ENCODE measurements around the gene SETSIP.

SETSIP gene

DNA sequence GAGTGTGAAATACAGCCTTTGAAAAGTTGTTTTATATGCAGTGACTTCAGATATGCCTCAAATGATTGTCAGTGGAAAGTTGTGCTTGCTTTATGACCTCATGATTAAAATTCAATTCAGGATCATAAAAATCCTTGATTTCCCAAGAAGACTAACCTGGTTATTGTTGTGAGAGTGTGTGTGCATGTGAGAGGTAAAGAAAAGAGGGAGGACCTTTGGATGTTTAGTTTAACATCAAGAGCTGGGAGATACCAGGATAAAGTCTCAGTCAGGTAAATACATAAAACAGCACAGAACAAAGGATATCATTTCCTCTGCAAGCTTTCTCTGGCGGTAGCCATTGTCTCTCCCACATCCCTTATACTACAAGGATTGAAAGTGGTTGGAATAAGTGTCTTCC lies 19.4 kb upstream of the SETSIP start:
- H3K36me3 ChIP-seq (ENCODE audit: insufficient read depth, low read length) = no peaks in the 10 kb centered on the region
- H3K4me3 ChIP-seq = no peak overlapping the region
- no peak overlapping the region for H3K9ac ChIP-seq (ENCODE audit: insufficient read length)
- H3K27ac ChIP-seq = no peak overlapping the region
- DNase-seq (ENCODE audit: low read depth, low spot score) = no peak
- H3K9me3 ChIP-seq (ENCODE audit: low read depth, low read length) = no peaks in the 10 kb centered on the region
- TF ChIP-seq POLR2AphosphoS5 (IDR thresholded peaks at IDR 0.05; ENCODE audit: borderline replicate concordance, low read depth, low read length) (no peak), FOXP2 (optimal IDR thresholded peaks at IDR 0.05; ENCODE audit: control extremely low read depth, extremely low read length, insufficient read depth) (no peak), EZH2 (IDR thresholded peaks at IDR 0.05) (no peak)

DNA sequence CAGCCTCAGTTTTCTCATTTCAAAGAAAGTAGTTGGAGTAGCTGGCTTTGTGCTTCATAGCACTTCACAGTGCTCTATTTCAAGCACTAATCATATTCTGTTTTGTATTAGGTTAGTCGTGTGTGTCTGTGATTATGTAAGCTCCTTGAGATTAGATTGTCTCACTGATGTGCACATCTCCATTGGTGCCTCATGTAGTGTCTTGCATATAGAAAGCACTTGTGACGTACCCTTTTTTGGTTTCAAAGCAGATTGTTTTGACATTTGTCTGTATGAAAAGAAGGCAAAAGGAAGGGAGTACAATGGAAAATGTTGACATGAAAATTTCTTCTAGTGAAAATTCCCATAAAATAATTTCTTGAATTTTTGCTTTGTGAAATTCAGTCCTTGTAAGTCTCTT lies 18.9 kb upstream of the SETSIP start:
- no peak for DNase-seq (ENCODE audit: low read depth, low spot score)
- TF ChIP-seq EZH2 (IDR thresholded peaks at IDR 0.05) (no peak), FOXP2 (optimal IDR thresholded peaks at IDR 0.05; ENCODE audit: control extremely low read depth, extremely low read length, insufficient read depth) (no peak), POLR2AphosphoS5 (IDR thresholded peaks at IDR 0.05; ENCODE audit: borderline replicate concordance, low read depth, low read length) (no peak)

DNA sequence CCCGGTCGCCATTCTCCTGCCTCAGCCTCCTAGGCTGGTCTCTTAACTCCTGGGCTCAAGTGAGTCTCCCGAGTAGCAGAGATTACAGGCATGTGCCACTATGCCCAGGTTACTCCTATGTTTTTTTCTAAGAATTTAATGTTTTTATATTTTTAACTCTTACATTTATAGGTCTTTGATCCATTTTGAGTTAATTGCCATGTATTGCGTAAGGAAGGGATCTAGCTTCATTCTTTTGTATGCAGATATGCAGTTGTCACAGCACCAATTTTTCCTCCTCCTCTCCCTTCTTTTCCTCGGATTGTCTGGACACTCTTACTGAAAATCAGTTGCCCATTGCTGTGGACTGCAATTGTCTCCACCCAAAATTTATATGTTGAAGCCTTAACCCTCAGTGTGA lies 16.4 kb upstream of the SETSIP start:
- Histone ChIP-seq H3K9ac (ENCODE audit: insufficient read length) (no peak overlapping the region), H3K27ac (no peak overlapping the region), H3K4me3 (no peak overlapping the region), H3K9me3 (ENCODE audit: low read depth, low read length) (no peaks in the 10 kb centered on the region), H3K36me3 (ENCODE audit: insufficient read depth, low read length) (no peaks in the 10 kb centered on the region)
- no peak for DNase-seq (ENCODE audit: low read depth, low spot score)
- TF ChIP-seq FOXP2 (optimal IDR thresholded peaks at IDR 0.05; ENCODE audit: control extremely low read depth, extremely low read length, insufficient read depth) = no peak
- no peak for TF ChIP-seq EZH2 (IDR thresholded peaks at IDR 0.05)
- TF ChIP-seq POLR2AphosphoS5 (IDR thresholded peaks at IDR 0.05; ENCODE audit: borderline replicate concordance, low read depth, low read length) = no peak

More for the DNA sequence above, 18.9 kb upstream of the SETSIP start:
- Histone ChIP-seq H3K36me3 (ENCODE audit: insufficient read depth, low read length) (no peaks in the 10 kb centered on the region), H3K27ac (no peak overlapping the region), H3K9ac (ENCODE audit: insufficient read length) (no peak overlapping the region), H3K9me3 (ENCODE audit: low read depth, low read length) (no peaks in the 10 kb centered on the region), H3K4me3 (no peak overlapping the region)

DNA sequence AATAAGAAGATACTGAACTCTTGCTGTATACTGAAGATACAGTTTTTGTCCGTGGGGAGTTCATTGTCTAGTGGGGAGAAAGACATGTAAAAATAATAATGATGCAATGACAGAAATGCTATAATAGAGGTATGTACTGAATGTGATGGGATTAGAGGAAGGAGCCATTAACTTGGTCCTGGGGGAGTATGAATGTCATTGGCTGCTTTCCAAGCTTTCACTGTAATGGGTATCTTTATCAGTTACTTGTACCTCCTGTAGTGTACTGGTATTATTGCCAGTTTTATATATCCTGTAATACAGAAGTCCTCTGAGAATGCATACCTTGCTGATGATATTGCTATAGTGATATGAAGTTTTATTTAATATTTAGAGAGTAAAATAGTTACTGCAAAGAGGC lies 12.3 kb upstream of the SETSIP start:
- no peaks in the 10 kb centered on the region for H3K9me3 ChIP-seq (ENCODE audit: low read depth, low read length)
- H3K27ac ChIP-seq = peak overlapping the region; percentile 58; the same call in 1 of the 2 replicates
- peak overlapping the region; percentile 31; the same call in 1 of the 2 replicates for H3K4me3 ChIP-seq
- TF ChIP-seq POLR2AphosphoS5 (IDR thresholded peaks at IDR 0.05; ENCODE audit: borderline replicate concordance, low read depth, low read length) = no peak; the same call in 1 of the 2 replicates
- no peak for TF ChIP-seq EZH2 (IDR thresholded peaks at IDR 0.05)
- TF ChIP-seq FOXP2 (optimal IDR thresholded peaks at IDR 0.05; ENCODE audit: control extremely low read depth, extremely low read length, insufficient read depth) = no peak
- no peak overlapping the region for H3K9ac ChIP-seq (ENCODE audit: insufficient read length)
- peak; percentile 87 for DNase-seq (ENCODE audit: low read depth, low spot score)
- no peaks in the 10 kb centered on the region for H3K36me3 ChIP-seq (ENCODE audit: insufficient read depth, low read length)

DNA sequence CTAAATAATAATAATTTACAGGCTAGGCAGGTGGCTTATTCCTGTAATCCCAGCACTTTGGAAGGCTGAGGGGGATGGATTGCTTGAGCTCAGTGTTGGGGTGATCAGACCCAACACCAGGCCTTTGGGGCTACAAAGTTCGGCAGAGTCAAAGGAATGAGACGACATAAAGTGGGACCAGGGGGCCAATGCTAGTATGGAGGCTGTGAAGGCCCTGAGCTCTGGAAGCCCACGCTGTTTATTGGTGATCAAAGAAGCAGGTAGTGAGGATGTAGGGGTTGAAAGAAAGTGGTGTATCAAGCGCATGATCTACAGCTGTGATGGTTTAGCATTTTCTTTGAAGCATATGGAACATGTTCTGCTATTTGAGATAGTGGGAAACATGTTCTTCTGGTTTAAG lies 10.5 kb upstream of the SETSIP start:
- TF ChIP-seq EZH2 (IDR thresholded peaks at IDR 0.05) = no peak
- no peak for TF ChIP-seq POLR2AphosphoS5 (IDR thresholded peaks at IDR 0.05; ENCODE audit: borderline replicate concordance, low read depth, low read length)
- TF ChIP-seq FOXP2 (optimal IDR thresholded peaks at IDR 0.05; ENCODE audit: control extremely low read depth, extremely low read length, insufficient read depth) = no peak
- no peaks in the 10 kb centered on the region for H3K9me3 ChIP-seq (ENCODE audit: low read depth, low read length)
- H3K4me3 ChIP-seq = no peak overlapping the region
- no peak overlapping the region for H3K9ac ChIP-seq (ENCODE audit: insufficient read length)
- no peak overlapping the region for H3K27ac ChIP-seq
- no peak for DNase-seq (ENCODE audit: low read depth, low spot score)
- no peaks in the 10 kb centered on the region for H3K36me3 ChIP-seq (ENCODE audit: insufficient read depth, low read length)

DNA sequence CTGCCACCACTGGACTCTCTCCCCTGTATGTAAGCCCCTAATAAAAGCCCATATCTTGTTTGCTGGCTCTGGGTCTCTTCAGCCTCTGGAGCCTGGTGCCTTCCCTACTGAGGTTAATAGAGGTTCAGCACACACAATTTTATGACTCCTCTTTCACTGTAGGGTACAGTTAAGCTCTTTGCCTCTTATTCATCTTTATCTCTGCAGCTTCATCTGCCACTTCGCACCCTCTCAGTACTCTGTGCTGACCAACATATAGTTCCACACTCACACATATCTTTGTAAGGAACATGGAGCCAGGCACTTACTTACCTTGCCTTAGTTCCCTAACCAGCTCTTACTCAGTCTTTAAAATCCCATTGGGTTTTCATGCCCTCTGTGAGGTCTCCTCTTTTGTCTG lies 9.4 kb upstream of the SETSIP start:
- Histone ChIP-seq H3K9me3 (ENCODE audit: low read depth, low read length) (no peaks in the 10 kb centered on the region), H3K27ac (no peak overlapping the region), H3K9ac (ENCODE audit: insufficient read length) (no peak overlapping the region), H3K36me3 (ENCODE audit: insufficient read depth, low read length) (no peaks in the 10 kb centered on the region), H3K4me3 (no peak overlapping the region)
- TF ChIP-seq EZH2 (IDR thresholded peaks at IDR 0.05) = no peak
- TF ChIP-seq POLR2AphosphoS5 (IDR thresholded peaks at IDR 0.05; ENCODE audit: borderline replicate concordance, low read depth, low read length) = no peak
- no peak for TF ChIP-seq FOXP2 (optimal IDR thresholded peaks at IDR 0.05; ENCODE audit: control extremely low read depth, extremely low read length, insufficient read depth)
- no peak for DNase-seq (ENCODE audit: low read depth, low spot score)

DNA sequence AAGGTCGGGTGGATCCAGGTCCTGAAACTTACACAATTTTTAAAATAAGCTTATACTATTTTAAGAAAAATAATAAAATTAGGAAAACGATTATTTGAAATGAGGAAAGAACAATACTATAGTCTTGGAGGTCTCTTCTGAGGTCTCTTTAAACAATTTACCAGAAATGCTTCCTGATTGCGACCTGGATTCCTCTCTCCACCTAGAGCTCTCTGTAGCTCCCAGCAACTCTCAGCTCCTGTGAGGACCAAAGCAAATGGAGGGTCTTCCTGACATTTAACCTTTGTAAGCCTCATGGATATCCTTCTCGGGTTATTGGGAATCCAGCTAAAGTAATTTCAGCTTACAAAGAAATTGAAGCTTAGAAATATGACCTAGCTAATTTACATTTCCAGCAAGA lies 5.8 kb upstream of the SETSIP start:
- no peaks in the 10 kb centered on the region for H3K9me3 ChIP-seq (ENCODE audit: low read depth, low read length)
- no peaks in the 10 kb centered on the region for H3K36me3 ChIP-seq (ENCODE audit: insufficient read depth, low read length)
- peak overlapping the region; percentile 91 for H3K4me3 ChIP-seq
- peak overlapping the region; percentile 67 for H3K9ac ChIP-seq (ENCODE audit: insufficient read length)
- TF ChIP-seq EZH2 (IDR thresholded peaks at IDR 0.05) = no peak
- no peak for TF ChIP-seq POLR2AphosphoS5 (IDR thresholded peaks at IDR 0.05; ENCODE audit: borderline replicate concordance, low read depth, low read length)
- no peak for TF ChIP-seq FOXP2 (optimal IDR thresholded peaks at IDR 0.05; ENCODE audit: control extremely low read depth, extremely low read length, insufficient read depth)
- no peak for DNase-seq (ENCODE audit: low read depth, low spot score)
- no peak overlapping the region for H3K27ac ChIP-seq

DNA sequence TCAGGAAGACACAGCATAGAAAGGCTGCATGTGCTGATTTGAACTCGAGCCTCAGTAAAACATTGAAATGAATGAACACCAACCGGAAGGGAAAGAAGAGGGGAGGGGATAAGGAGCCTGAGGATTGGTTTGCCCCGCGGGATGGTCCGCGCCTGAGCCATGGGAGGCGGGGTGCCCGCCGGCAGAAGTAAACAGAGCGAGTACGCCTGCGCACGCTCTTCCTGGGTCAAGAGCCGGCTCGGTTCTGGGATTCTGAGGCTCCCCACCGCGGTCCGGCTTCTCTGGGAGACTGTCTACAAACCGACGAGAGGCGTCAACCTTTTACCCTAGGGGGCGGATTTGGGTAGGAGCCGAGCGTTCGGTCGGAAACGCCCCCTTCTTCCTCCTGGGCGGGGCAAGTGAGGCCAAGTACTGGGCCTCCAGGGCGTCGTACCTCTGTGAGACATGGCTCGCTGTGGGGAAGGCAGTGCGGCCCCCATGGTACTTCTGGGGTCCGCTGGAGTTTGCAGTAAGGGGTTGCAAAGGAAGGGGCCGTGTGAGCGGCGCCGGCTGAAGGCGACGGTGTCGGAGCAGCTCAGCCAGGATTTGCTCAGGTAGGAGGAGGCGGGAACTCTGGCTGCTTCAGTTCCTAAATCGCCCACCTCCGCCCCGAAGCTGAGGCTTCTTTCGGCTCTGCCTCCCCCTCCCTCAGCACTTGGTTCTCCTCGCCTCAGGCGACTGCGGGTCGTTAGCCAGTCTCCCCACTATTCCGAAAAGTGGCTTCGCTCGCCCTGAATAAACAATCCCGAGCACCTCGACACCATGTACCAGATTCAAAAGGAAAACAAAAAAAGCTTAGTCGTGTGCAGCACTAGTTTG lies 5.1 kb upstream of the SETSIP start, which contains the start of gene BTBD8:
TSS of gene BTBD8 (plus strand) at position 218 of the 858 bp plus-strand sequence. CDS start at position 445, 227 bp downstream.
- Histone ChIP-seq H3K27ac (peak within 1 kb of the TSS; percentile 39; the same call in 1 of the 2 replicates), H3K9me3 (ENCODE audit: low read depth, low read length) (no peaks in the 10 kb centered on the region), H3K9ac (ENCODE audit: insufficient read length) (peak within 1 kb of the TSS; percentile 67), H3K4me3 (peak within 1 kb of the TSS; percentile 91), H3K36me3 (ENCODE audit: insufficient read depth, low read length) (no peaks in the 10 kb centered on the region)
- no peak for DNase-seq (ENCODE audit: low read depth, low spot score)
- TF ChIP-seq EZH2 (IDR thresholded peaks at IDR 0.05) (no peak), POLR2AphosphoS5 (IDR thresholded peaks at IDR 0.05; ENCODE audit: borderline replicate concordance, low read depth, low read length) (peak; percentile 64), FOXP2 (optimal IDR thresholded peaks at IDR 0.05; ENCODE audit: control extremely low read depth, extremely low read length, insufficient read depth) (peak; percentile 63)
